HG03460 (cell line): ENCODE results near the gene FBXW8.

ENCODE experiments used
- ATAC-seq: cut with Tn5 transposase; IDR thresholded peaks from one replicate; pipeline ENCODE4 v1.9.1; 2021; ENCODE audit not compliant: unreplicated experiment

FBXW8 gene

DNA sequence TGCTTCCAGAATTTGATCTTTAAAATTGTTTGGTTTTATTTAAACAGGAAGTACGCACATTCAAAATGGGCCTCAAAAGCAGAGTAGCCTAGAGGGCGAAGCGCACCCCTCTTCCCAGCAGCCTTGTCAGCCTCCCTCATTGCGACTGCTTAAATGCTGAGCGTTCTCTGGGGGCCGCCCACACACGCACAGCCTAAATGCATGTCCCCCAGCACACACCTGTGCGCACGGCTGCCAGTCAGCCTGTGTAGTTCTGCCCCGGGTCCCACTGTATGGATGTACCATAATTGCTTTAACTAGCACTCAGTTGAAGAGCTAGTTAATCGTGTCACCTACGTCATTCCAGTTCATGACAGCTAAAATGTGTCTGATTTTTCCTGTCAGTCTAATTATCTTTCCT is 109.1 kb downstream of the FBXW8 start:
- ATAC-seq: no peak

DNA sequence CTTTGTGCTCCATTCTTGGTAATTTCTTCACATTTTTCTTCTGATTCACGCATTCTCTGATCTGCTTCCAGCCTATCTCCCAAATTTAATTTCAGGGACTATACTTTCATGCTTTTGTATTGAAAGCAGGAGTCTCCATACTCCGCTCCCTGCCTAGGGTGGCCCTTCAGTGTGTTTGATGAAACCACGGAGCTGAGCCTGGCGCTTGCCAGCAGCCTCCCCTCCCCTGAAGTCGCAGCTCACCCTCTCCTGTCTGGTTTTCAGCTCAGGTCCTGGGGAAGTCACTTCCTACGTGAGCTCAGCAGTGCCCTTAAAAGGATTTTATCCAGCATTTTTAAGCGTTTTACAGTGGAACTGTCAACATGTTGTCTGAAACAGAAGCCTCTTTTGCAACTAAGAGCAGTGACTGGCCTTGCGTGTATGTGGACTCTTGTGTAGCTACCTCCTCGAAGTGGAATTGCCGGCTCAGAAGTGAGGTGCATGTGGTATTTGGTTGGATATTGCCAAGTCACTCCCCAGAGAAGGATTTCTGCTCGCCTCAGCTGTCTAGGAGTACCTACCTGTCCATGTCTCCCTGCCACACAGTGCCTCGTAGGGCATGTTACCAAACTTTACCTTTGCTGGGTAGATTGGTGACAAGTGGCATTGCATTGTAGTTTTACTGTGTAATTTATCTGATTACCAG is 109.9 kb downstream of the FBXW8 start:
- no peak for ATAC-seq

- ATAC-seq: no peak
These were observed 111.7 kb downstream of the FBXW8 start for GRCh38 chr12:117022465-117022864.

DNA sequence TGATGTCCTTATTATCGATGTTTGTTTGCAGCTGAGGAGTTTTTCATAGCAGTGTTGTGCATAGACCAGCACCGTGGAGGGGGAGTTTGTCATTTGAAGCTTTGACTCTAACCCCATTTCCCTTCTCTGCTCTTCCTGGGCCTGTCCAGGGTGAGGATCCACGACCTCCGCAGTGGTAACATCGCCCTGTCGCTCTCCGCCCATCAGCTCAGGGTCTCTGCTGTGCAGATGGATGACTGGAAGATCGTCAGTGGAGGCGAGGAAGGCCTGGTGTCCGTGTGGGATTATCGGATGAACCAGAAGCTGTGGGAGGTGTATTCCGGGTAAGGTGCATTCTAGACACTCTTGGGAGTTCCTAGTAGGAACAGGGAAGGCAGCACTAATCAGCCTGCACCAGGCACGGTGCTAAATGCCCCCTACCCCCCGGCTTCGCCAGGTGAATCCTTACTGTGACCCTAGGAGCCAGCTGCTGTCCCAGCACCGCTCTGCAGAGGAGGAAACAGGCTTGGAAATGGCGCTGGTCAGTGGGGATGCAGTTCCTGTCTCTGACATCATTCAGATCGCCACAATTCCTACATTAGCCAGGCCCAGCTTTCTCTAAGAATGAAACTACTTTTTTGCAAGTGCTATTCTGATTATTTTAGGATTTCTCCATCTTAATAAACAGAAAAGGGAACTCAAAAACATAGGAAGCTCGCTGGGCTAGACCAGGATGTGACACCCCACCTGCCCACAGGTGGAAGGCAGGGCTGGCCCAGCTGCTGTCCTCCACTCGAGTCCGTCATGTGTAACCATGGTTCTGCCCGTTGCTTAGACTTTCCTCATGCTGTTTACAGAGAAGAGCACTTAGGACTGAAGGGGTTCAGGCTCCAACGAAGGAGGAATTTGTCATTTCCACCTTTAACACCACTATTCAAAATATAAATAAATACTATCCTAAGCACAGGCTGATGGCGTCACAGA is 113.5 kb downstream of the FBXW8 start:
- no peak for ATAC-seq

DNA sequence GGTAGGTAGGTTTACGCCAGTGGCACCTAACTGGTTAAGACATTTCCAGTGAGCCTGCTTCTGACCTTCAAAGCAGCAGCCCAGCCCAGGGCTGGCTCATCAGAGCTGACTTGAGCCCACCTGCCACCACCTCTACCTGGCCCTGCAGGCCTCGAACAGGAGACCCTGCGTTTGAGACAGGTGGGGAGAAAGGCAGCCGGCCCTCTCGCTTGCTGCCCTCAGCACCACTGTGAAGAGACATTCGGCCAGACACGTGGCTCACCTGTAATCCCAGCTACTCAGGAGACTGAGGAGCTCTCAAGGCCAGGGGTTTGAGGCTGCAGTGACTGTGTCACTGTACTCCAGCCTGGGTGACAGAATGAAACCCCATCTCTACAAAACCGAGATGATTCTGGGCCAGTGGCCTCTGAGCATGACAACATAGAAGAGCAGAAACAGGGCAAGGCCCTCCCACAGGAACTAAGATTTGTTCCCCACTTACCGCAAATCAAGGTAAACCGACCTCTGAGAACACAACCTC is 114.3 kb downstream of the FBXW8 start:
- no peak for ATAC-seq

DNA sequence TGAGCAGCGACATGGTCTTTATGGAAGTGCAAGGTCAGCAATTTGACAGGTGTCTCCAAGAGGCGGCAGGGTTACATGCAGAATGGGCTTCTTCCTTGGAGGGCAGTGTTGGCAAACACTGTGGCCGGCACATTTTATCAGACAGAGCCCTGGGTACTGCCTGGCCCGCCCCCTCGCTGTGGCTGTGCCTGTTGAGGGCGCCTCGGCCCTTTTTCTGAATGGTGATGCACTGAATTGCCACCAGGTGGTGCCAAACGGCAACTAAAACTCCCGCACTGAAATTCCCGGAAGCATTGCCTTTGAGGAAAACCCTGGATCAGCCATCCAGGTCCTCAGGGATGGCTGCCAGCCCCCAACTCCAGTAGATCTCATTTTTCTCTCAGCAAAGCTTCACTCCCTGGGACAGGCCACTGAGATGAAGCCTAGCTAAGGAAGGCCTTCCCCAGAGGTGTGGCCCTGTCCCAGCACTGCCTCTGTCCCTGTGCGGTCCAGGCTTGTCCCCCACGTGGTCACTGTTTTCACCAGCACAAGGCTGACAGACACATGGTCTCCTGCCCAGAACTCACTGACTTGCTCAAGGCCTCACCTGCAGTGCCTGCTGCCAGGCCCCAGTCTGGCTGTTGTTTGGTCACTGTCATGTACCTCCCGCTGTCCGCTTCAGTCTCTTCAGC is 114.9 kb downstream of the FBXW8 start:
- no peak for ATAC-seq

DNA sequence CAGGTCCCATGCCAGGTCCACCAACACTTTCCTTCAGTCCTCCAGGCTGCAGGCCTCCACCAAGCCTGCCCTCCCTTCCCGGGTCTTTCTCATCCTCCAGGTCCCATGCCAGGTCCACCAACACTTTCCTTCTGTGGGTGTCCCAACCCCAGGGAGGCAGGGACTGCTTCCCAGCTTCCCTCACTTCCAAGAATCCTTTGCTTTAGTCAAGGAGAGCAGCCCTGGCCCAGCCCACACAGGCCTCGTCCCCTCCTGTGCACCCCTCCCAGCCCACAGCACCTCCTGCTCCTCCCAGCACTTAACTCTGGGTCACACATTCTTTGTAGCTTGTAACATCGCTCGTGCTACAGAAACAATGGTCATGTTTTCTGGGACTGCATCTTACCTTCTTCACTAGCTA is 115.6 kb downstream of the FBXW8 start:
- ATAC-seq: no peak

GRCh38 chr12:117026921-117027250 is 116.1 kb downstream of the FBXW8 start:
- no peak for ATAC-seq

DNA sequence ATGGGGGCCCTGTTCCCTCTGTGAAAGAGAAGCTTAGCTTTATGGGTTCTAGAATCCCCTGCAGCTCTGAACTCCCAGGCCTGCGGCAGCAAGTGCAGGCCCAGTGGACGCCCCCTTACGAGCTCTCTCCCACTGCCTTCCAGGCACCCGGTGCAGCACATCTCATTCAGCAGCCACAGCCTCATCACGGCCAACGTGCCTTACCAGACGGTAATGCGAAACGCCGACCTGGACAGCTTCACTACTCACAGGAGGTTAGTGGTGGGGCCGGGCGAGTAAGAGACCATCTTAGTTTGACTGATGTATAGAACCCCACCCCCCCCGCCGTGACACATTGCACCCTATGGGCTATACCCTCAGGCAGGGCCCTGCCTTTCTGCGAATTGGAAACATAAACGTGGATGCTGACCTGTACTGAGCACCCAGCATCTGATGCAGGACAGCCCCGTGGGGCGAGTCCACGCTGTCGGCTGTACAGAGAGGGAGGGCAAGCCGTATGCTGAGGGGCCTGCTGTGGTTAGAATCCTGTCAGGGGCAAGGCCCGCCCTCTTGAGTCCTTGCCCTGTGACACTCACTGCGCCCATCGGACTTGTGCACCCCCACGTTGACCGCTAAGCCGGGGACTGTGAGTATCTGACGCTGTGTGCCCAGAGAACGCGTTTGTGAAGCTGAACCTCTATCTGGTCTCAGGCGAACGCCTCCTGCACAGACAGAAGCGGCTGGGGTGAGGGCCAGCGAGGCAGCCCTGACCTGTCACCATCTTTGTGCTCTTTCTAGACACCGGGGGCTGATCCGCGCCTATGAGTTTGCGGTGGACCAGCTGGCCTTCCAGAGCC is 116.7 kb downstream of the FBXW8 start:
- no peak for ATAC-seq

GRCh38 chr12:117028254-117028653 is 117.5 kb downstream of the FBXW8 start:
- ATAC-seq: no peak

- no peak for ATAC-seq
These were observed 119.6 kb downstream of the FBXW8 start for GRCh38 chr12:117030187-117030900.

DNA sequence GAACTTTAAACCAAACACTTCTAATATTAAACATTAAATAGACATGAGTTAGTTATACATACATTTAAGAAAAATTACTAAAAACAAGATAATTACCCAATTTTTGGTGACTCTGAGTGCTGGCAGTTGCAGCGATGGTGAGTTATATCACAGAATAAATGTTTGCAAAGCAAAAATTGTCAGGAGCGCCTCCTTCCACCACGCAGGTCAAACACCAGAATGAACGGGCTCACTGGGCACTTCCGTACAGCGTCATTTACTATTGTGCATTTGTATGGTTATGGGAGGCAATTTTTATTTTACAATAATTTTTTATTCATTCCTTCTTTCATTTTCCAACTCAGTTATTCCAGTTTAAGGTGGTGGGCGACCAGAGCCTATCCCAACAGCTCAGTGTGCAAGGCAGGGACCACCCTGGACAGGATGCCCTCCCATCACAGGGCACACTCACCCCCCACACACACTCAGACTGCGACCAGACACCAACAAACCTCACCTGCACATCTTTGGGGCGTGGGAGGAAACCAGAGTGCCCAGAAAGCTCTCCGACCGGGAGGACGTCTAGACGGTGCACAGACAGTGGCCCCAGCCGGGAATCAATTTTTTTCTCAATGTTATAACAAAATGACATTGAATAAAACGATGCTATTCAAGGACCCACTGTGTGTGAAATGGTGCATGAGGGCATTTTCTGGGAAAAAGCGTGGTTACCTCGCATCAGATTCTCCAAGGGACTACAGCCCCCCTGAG is 121.3 kb downstream of the FBXW8 start:
- no peak for ATAC-seq

GRCh38 chr12:117032593-117033381 is 122.0 kb downstream of the FBXW8 start:
- no peak for ATAC-seq

DNA sequence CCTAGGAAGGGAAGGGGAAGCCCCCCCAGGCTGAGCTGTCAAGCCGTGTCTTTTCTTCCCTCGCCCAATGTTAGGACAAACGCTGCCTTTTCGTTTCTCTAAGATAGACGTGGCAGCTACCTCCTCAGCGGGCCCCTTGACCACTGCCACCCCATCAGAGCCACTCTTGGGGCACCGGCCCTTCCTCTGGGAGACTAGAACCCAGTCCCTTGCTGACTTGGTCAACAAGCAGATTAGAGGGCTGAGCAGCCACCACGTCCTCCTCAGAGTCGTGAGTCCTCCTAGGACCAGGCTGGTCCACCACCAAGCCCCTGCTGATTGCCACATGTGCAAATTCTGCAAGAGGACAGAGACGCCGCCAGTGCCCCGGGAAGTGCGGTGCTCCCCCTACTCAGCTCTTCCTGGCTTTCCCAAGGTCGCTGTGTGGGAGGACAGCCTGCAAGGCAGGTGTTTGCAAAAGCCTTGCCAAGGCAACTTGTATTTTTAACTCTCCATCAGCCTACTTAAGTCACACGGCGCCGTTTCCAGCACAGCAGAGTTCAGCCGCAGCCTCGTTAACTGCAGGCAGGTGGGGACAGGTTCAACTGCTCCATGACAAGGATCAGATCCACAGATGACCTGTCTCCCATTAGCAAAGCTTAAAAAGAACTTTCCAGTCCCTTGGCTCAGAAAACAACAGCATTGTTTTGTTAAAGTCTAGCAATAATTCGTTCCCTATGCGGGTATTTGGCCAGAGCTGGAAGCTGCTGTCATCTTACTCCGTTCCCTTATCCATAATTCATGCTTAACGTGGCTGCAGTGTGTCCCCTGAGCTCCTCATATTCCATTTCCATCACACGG is 122.9 kb downstream of the FBXW8 start:
- ATAC-seq: no peak

DNA sequence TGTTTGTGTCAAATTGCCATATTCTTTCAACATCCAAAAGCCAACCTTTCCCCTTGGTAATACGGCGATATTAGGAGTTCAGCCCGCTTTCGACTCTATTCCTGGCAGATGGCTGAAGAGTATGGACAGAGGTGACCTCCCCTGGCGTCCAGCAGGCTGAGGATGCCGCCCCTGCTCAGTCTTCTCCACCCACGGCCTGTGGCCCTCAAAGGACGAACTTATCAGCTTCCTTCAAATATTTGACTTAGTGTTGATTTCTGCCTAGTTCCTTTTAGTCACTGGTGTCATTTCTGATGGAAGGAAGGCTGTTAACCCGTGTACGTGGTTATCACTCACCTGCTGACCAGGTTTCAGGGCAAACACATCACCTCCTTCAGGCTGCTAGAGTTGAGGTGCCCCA is 123.5 kb downstream of the FBXW8 start:
- no peak for ATAC-seq

- ATAC-seq: no peak
These were observed 124.0 kb downstream of the FBXW8 start for GRCh38 chr12:117034701-117035151.

GRCh38 chr12:117035287-117035686 is 124.5 kb downstream of the FBXW8 start:
- ATAC-seq: no peak

DNA sequence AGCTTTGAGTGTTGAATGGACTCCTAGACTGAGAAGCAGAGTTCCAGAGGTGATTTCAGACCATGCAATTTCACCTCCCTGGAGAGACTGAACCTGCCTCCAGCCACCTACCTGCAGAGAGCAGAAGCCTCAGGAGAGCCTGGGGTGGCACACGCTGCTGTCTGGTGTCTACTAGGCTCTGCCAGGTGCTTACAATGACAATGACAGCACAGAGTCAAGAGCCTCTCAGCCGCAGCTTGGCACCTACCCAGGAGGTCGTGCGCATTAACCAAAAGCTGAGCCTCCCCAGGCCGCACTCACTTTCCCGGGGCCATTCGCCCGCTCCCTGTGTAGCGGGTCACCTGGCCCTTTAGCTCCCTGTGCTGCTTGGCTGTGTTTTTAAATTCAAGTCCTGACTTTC is 125.3 kb downstream of the FBXW8 start:
- no peak for ATAC-seq
